Natural killer cell (primary cell): Measurements from ENCODE around the gene PTCH2. TPM values are rescaled to one million over a fixed set of nuclear protein-coding genes. Genes with fewer than 3 reads are reported as not detected.
A peak's percentile ranks its signal among the peaks of the same experiment; 100 is the strongest.

Experiments
- ATAC-seq, 3 donors: fragments of 150-1000 bp in 2 of 3; fragments of 200-7000 bp in 1 of 3; cut with Tn5 transposase; 1 replicate in 1 of 3; 2 replicates in 2 of 3; pipeline ENCODE4 v1.10.0; 2021; ENCODE audit warnings: mild to moderate bottlenecking in 2 of 3, moderate library complexity in 2 of 3
- DNase-seq, 2 donors: peaks; one replicate each; pipeline versions ENCODE4 v3.0.0 to v3.0.0-alpha.2; 2013 to 2021; ENCODE audit warnings: mixed read lengths in 1 of 2
- H3K27ac ChIP-seq: one replicate; pipeline ENCODE4 v1.5.1; 2013; ENCODE audit warnings: mild to moderate bottlenecking, low read length
- H3K27me3 ChIP-seq: one replicate; pipeline ENCODE4 v1.6.1; 2013; ENCODE audit warnings: low read length; ENCODE audit not compliant: control insufficient read depth, insufficient read depth
- H3K36me3 ChIP-seq: one replicate; pipeline ENCODE4 v1.6.1; 2013; ENCODE audit warnings: low read length; ENCODE audit not compliant: control insufficient read depth, insufficient read depth
- H3K4me1 ChIP-seq: one replicate; pipeline ENCODE4 v1.6.1; 2013; ENCODE audit warnings: low read length; ENCODE audit not compliant: control insufficient read depth, insufficient read depth
- H3K4me3 ChIP-seq: one replicate; pipeline ENCODE4 v1.5.1; 2013; ENCODE audit warnings: low read length
- H3K9me3 ChIP-seq: one replicate; pipeline ENCODE4 v1.6.1; 2013; ENCODE audit warnings: low read length; ENCODE audit not compliant: control insufficient read depth, insufficient read depth
- H3K27ac Mint-ChIP-seq, 2 donors: one replicate each; pipeline ENCODE4 v1.8.0; 2022; ENCODE audit warnings: mild to moderate bottlenecking in 2 of 2, mixed read lengths in 2 of 2, moderate library complexity in 1 of 2
- H3K27me3 Mint-ChIP-seq, 2 donors: one replicate each; pipeline ENCODE4 v1.8.0; 2022; ENCODE audit warnings: low read depth in 2 of 2, mixed read lengths in 2 of 2
- H3K36me3 Mint-ChIP-seq: one replicate; pipeline ENCODE4 v1.8.0; 2022; ENCODE audit warnings: mixed read lengths
- H3K4me1 Mint-ChIP-seq, 2 donors: one replicate each; pipeline ENCODE4 v1.8.0; 2022; ENCODE audit warnings: mixed read lengths in 2 of 2
- H3K4me3 Mint-ChIP-seq: one replicate; pipeline ENCODE4 v1.8.0; 2022; ENCODE audit warnings: mild to moderate bottlenecking, moderate library complexity, mixed read lengths
- H3K9me3 Mint-ChIP-seq, 2 donors: one replicate each; pipeline ENCODE4 v1.8.0; 2022; ENCODE audit warnings: mixed read lengths in 2 of 2
- WGBS: methylation state at CpG from one replicate; pipeline ENCODE4 v1.1.7; 2013; ENCODE audit warnings: missing lambda C conversion rate; ENCODE audit not compliant: insufficient coverage; 5-methylcytosine and 5-hydroxymethylcytosine counted together
- intact Hi-C: fragments of 100-400 bp; cut with micrococcal nuclease; formaldehyde crosslinking; loops from one replicate; pipeline ENCODE4 v1.14.2; 2022
- total RNA-seq, 4 donors: library from RNA; stranded (reverse); fragments of 120-200 nt in 1 of 4; gene quantifications; one replicate each; pipeline versions ENCODE4 v1.2.3 to v1.2.4, GENCODE V29; 2013 to 2022
- TF ChIP-seq, protein P1 (sequence below): fragments of 200-600 bp; IDR thresholded peaks from one replicate; pipeline ENCODE4 v1.8.0; 2022; ENCODE audit warnings: antibody characterized with exemption

Gene PTCH2
- total RNA-seq, 3 donors from 2014 or later (not counting 1 experiment from before 2014, with no cell fraction given), result 1.8 to 3.1 (median 2.4) TPM

DNA sequence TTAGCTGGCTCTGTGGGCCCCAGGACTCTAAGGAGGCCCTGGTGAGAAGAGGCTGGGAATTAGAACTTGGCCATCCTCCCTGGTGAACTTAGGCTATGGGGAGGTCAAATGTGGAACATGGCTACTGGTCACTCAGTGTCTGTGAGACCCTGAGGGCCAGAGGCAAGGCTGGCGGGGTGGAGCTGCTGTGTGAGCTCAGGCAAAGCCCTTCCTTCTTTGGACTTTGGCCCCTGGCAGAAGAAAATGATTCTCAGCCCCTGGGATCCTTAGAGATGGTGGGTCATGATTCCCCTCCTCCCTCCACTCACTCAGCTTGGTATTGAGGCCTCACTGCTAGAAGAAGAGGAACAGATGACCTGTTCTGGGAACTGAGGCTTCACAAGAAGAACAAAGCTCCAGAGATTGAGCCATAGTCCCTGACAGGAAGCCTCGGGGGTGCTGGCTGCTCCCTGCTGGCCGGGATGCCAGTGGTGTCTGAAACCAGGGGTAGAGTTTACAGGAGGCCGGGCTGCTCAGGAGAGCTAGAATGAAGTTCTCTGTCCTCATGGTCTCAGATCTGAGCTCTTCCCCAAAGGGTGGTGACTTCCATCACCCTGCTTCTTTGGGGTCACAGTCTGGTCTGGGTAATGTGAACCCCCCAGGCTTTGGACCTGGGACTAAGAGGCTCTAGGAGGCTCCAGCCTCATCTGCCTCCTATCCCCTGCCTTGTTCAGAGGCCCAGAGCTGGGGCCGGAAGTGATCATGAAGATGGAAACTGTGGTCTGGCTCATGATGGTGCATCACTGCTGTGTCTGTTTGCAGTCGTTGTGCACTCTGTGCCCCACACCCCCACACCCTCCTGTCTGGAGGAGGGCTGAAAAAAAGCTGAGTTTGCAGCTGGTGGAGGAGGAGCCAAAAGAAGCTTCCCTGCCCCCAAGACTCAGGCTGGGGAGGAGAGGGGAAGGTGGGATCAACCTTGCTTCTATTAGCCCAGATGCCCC is 33.8 kb downstream of the PTCH2 start:
- intact Hi-C loops, result no loop called here
- peaks cover 62% of the 10 kb centered on the region for H3K4me1 ChIP-seq
- no peaks in the 10 kb centered on the region for H3K9me3 ChIP-seq
- H3K36me3 Mint-ChIP-seq, result no peaks in the 10 kb centered on the region
- H3K4me1 Mint-ChIP-seq, result peaks cover 28 to 42% of the 10 kb centered on the region in 2 donors
- H3K27me3 Mint-ChIP-seq, result no peaks in the 10 kb centered on the region
- H3K4me3 ChIP-seq, result no peak overlapping the region
- H3K9me3 Mint-ChIP-seq, result no peaks in the 10 kb centered on the region
- H3K27me3 ChIP-seq, result no peaks in the 10 kb centered on the region
- peak overlapping the region; percentile 95 for H3K27ac ChIP-seq
- peak overlapping the region; percentile 53 for H3K4me3 Mint-ChIP-seq
- 44% methylated on average over 5 of the region's 6 CpGs for WGBS
- peak overlapping the region; percentile 87 to 95 for H3K27ac Mint-ChIP-seq
- TF ChIP-seq, protein P1, sequence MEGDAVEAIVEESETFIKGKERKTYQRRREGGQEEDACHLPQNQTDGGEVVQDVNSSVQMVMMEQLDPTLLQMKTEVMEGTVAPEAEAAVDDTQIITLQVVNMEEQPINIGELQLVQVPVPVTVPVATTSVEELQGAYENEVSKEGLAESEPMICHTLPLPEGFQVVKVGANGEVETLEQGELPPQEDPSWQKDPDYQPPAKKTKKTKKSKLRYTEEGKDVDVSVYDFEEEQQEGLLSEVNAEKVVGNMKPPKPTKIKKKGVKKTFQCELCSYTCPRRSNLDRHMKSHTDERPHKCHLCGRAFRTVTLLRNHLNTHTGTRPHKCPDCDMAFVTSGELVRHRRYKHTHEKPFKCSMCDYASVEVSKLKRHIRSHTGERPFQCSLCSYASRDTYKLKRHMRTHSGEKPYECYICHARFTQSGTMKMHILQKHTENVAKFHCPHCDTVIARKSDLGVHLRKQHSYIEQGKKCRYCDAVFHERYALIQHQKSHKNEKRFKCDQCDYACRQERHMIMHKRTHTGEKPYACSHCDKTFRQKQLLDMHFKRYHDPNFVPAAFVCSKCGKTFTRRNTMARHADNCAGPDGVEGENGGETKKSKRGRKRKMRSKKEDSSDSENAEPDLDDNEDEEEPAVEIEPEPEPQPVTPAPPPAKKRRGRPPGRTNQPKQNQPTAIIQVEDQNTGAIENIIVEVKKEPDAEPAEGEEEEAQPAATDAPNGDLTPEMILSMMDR, result no peak
- ATAC-seq (peak; percentile 74 to 80 (median 75)), DNase-seq (peak; percentile 67 to 94)
- H3K36me3 ChIP-seq, result peaks cover 2% of the 10 kb centered on the region

DNA sequence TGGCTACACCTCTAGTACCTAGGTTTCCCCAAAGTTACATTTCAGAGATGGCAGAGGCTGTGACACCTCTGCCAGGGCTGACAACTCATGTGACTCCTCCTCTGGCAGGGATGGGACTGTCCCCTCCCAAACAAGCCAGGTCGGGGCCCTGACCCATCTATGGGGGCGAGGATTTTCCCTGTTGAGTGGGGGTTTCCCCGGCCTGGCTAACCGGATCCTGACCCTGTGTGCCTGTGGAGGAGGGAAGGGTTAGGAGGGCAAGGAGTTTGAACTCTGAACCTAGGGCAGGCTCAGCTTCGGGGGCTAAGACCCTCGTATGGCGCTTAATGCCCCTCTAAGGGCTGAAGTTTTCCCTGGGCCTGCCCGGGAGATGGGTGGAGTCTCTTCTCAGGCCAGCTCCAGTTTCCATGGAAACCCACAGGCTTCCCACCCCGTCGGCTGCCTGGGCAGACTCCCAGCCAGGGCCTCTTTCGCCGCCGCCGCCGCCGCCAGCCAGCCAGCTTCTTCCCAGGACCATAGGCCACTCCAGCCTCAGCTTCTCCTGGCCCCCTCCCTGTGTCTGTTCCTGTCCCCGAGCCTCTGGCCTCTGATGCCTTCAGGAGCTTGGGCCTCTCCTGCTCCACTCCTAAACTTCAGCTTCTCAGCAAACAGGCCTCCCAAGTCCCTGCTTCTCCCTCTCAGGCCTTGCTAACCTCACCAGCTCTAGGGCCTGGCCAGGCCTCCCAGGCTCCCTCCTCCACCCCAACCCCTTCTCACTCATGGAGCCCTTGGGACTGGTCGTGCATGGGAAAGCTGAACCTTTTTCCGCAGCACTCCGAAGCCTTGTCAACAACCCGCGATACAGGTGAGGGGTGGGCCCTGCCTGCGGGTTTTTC is 34.8 kb downstream of the PTCH2 start, which contains the start of gene BTBD19:
BTBD19 (plus strand) TSS at position 461 of the 875 bp plus-strand sequence; CDS start at position 759, 298 bp downstream.
- Mint-ChIP-seq H3K27me3 (no peaks in the 10 kb centered on the region), H3K9me3 (no peaks in the 10 kb centered on the region), H3K36me3 (no peaks in the 10 kb centered on the region), H3K4me3 (peak within 1 kb of the TSS; percentile 53), H3K4me1 (peaks cover 22 to 35% of the 10 kb centered on the region in 2 donors), H3K27ac (peak within 1 kb of the TSS; percentile 88 to 95)
- peaks cover 53% of the 10 kb centered on the region for H3K4me1 ChIP-seq
- no peak within 1 kb of the TSS for H3K4me3 ChIP-seq
- ATAC-seq (peak; percentile 22 to 44 (median 23)), DNase-seq (peak in 1 of 2 donors; percentile 85)
- H3K27ac ChIP-seq, result peak within 1 kb of the TSS; percentile 95
- H3K9me3 ChIP-seq, result no peaks in the 10 kb centered on the region
- H3K36me3 ChIP-seq, result peaks cover 10% of the 10 kb centered on the region
- whole genome bisulfite sequencing, result 60% methylated on average over 23 of the region's 23 CpGs
- TF ChIP-seq, protein P1, result no peak
- no peaks in the 10 kb centered on the region for H3K27me3 ChIP-seq
- intact Hi-C loops, result no loop called here

DNA sequence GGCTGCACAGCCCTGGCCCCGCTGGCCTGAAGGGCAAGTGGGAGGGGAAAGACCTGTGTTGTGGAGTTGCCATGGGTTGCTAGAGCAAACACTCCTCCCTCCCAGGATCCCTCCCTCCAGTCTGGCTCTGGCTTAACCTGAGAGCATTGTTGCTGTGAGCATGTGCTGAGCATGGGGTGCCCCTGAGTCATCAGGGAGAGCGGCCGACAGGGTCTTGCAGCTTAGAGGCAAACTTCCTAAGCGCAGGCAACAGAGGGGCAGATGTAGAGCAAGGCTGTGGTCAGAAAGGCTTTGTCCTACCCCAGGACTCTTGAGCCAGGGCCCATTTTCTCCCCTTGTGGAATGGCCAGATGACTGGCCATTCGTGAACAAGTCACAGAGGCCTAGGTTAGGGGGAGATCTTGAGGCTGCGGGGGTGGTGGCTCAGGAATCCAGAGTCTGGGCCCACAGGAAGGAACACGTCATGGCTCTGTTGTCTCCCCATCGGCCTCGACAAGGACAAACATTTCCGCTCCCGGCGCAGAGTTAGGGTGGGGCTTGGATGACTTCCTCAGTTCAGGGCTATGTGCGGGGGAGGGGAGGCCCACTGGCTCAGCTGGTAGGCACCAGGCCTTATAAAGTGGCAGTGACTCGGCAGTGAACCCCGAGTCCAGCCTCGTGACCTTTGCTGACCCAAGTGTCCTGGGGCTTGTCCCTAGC is 35.5 kb downstream of the PTCH2 start:
- peak overlapping the region; percentile 95 for H3K27ac ChIP-seq
- peak overlapping the region; percentile 88 to 95 for H3K27ac Mint-ChIP-seq
- TF ChIP-seq, protein P1, result no peak
- H3K36me3 Mint-ChIP-seq, result no peaks in the 10 kb centered on the region
- peaks cover 17% of the 10 kb centered on the region for H3K36me3 ChIP-seq
- ATAC-seq (peak; percentile 29 to 70 (median 46)), DNase-seq (peak; percentile 54 to 94)
- no peaks in the 10 kb centered on the region for H3K27me3 ChIP-seq
- peaks cover 22 to 35% of the 10 kb centered on the region in 2 donors for H3K4me1 Mint-ChIP-seq
- 19% methylated on average over 15 of the region's 16 CpGs for WGBS
- H3K4me3 Mint-ChIP-seq, result peak overlapping the region; percentile 4
- H3K4me3 ChIP-seq, result no peak overlapping the region
- no peaks in the 10 kb centered on the region for H3K27me3 Mint-ChIP-seq
- intact Hi-C loops, result no loop called here
- H3K9me3 ChIP-seq, result no peaks in the 10 kb centered on the region
- no peaks in the 10 kb centered on the region for H3K9me3 Mint-ChIP-seq
- peaks cover 51% of the 10 kb centered on the region for H3K4me1 ChIP-seq
